Uterus (tissue), 2 donors: ENCODE results near the gene GDE1.

Experiments used
- POLR2A ChIP-seq, 2 donors: fragments of 450-650 bp; IDR thresholded peaks; one replicate each; pipeline ENCODE4 v1.6.1; 2016; ENCODE audit warnings: antibody characterized with exemption in 2 of 2, mild to moderate bottlenecking in 1 of 2, moderate library complexity in 1 of 2
- TF ChIP-seq, protein P1 (sequence below), 4 experiments: fragments of 200-600 bp in 2 of 4; fragments of 450-650 bp in 2 of 4; sonication (generic) in 2 of 4; IDR thresholded peaks; one replicate each; pipeline ENCODE4 v1.5.1; 2016 to 2019; ENCODE audit warnings: antibody characterized with exemption in 4 of 4, mild to moderate bottlenecking in 2 of 4, moderate library complexity in 1 of 4

DNA sequence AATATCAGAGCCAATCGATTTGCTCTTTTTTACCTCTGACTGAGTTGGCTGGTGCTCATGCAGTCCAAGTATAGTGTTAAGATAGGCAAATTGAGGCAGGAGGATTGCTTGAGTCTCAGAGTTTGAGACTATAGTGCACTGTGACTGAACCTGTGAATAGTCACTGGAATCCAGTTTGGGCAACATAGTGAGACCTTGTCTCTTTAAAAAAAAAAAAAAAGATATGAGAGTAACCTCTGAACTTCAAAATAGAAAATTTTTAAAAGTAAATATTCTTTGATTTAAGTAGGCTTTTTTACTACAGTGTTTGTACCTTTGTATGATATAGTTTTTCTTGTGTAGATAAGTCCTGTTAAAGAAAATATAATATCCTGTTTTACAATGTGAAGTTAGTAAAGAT lies 5.3 kb upstream of the GDE1 start:
- TF ChIP-seq, protein P1, sequence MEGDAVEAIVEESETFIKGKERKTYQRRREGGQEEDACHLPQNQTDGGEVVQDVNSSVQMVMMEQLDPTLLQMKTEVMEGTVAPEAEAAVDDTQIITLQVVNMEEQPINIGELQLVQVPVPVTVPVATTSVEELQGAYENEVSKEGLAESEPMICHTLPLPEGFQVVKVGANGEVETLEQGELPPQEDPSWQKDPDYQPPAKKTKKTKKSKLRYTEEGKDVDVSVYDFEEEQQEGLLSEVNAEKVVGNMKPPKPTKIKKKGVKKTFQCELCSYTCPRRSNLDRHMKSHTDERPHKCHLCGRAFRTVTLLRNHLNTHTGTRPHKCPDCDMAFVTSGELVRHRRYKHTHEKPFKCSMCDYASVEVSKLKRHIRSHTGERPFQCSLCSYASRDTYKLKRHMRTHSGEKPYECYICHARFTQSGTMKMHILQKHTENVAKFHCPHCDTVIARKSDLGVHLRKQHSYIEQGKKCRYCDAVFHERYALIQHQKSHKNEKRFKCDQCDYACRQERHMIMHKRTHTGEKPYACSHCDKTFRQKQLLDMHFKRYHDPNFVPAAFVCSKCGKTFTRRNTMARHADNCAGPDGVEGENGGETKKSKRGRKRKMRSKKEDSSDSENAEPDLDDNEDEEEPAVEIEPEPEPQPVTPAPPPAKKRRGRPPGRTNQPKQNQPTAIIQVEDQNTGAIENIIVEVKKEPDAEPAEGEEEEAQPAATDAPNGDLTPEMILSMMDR (IDR thresholded peaks at IDR 0.05), result no peak
- TF ChIP-seq POLR2A (IDR thresholded peaks at IDR 0.05), result no peak
